Keratinocyte (primary cell): Measurements from ENCODE around the gene LRP1B. TPM values are rescaled to one million over a fixed set of nuclear protein-coding genes. Genes with fewer than 3 reads are reported as not detected.

Experiments used
- DNase-seq: peaks from one replicate; pipeline ENCODE4 v3.0.0-alpha.2; 2011; ENCODE audit warnings: low read depth, missing footprints, low spot score
- FAIRE-seq: peaks from 2 replicates; lab custom pipeline; 2011; peaks lifted over from hg19 to GRCh38; lab: Jason Lieb, UNC
- H2AFZ ChIP-seq: 2 replicates; pipeline ENCODE4 v1.6.0; 2012; ENCODE audit warnings: low read length, control low read depth, inconsistent platforms; ENCODE audit not compliant: control insufficient read depth
- H3K27ac ChIP-seq: 2 replicates; pipeline ENCODE4 v1.5.1; 2011; ENCODE audit warnings: low read length; ENCODE audit not compliant: control insufficient read depth, insufficient read depth
- H3K27me3 ChIP-seq: 3 replicates; pipeline ENCODE4 v1.6.0; 2011; ENCODE audit warnings: low read length; ENCODE audit not compliant: control insufficient read depth, insufficient read depth; ENCODE audit errors: extremely low read depth
- H3K36me3 ChIP-seq, 2 experiments: 2 replicates in 1 of 2; 3 replicates in 1 of 2; pipeline ENCODE4 v1.5.1; 2011; ENCODE audit warnings: low read length in 2 of 2, mild to moderate bottlenecking in 1 of 2; ENCODE audit not compliant: control insufficient read depth in 2 of 2, insufficient read depth in 2 of 2; ENCODE audit errors: extremely low read depth in 1 of 2
- H3K4me1 ChIP-seq: 3 replicates; pipeline ENCODE4 v1.5.1; 2011; ENCODE audit warnings: low read length; ENCODE audit not compliant: control insufficient read depth, insufficient read depth; ENCODE audit errors: extremely low read depth
- H3K4me2 ChIP-seq: 3 replicates; pipeline ENCODE4 v1.6.0; 2011; ENCODE audit warnings: low read depth, low read length; ENCODE audit not compliant: control insufficient read depth, insufficient read depth; ENCODE audit errors: extremely low read depth
- H3K4me3 ChIP-seq, 3 experiments: fragments of 200-600 bp in 1 of 3; sonication (generic) in 1 of 3; 2 replicates in 2 of 3; 3 replicates in 1 of 3; pipeline ENCODE4 v1.5.1; 2011 to 2016; ENCODE audit warnings: low read length in 3 of 3, mild to moderate bottlenecking in 3 of 3, control low read depth in 2 of 3, inconsistent platforms in 1 of 3, low read depth in 1 of 3, mixed read lengths in 1 of 3, mixed run types in 1 of 3, moderate library complexity in 1 of 3; ENCODE audit not compliant: control insufficient read depth in 2 of 3, insufficient read depth in 2 of 3; ENCODE audit errors: extremely low read depth in 1 of 3
- H3K79me2 ChIP-seq: 2 replicates; pipeline ENCODE4 v1.6.0; 2012; ENCODE audit warnings: low read length; ENCODE audit not compliant: control insufficient read depth, insufficient read depth
- H3K9ac ChIP-seq: 3 replicates; pipeline ENCODE4 v1.6.0; 2011; ENCODE audit warnings: low read length; ENCODE audit not compliant: control insufficient read depth, insufficient read depth; ENCODE audit errors: extremely low read depth
- H3K9me1 ChIP-seq: 3 replicates; pipeline ENCODE4 v1.6.0; 2011; ENCODE audit warnings: low read length; ENCODE audit not compliant: control insufficient read depth, insufficient read depth; ENCODE audit errors: extremely low read depth
- H3K9me3 ChIP-seq: 2 replicates; pipeline ENCODE4 v1.5.1; 2012; ENCODE audit warnings: low read depth, low read length; ENCODE audit not compliant: control insufficient read depth
- H4K20me1 ChIP-seq: 3 replicates; pipeline ENCODE4 v1.6.0; 2011; ENCODE audit warnings: low read length; ENCODE audit not compliant: control insufficient read depth, insufficient read depth; ENCODE audit errors: extremely low read depth
- EZH2 ChIP-seq: IDR thresholded peaks from one replicate; pipeline ENCODE4 v1.6.1; 2012; ENCODE audit warnings: inconsistent platforms, mild to moderate bottlenecking, low read length, moderate library complexity
- dilution Hi-C: fragments of 300-500 bp; cut with MboI; formaldehyde crosslinking; loops from one replicate; pipeline ENCODE4 v1.7.0; 2020; ENCODE audit warnings: low sequenced_read_pairs; ENCODE audit not compliant: extremely low pct_ligation_motif_present
- polyA plus RNA-seq, 5 experiments: library from polyadenylated mRNA; depleted of rRNA in 3 of 5; stranded (reverse) in 3 of 5; stranded (forward) in 1 of 5; unstranded in 1 of 5; fragments of >200 nt; gene quantifications; 1 replicate in 1 of 5; 2 replicates in 3 of 5; 3 replicates in 1 of 5; pipeline versions ENCODE4 v1.2.1 to v1.2.3, GENCODE V29; 2011 to 2012; ENCODE audit warnings: missing spikeins in 2 of 5, low read depth in 1 of 5, low replicate concordance in 1 of 5
- TF ChIP-seq, protein P1 (sequence below), 3 experiments: IDR thresholded peaks in 1 of 3; conservative IDR thresholded peaks in 1 of 3; optimal IDR thresholded peaks in 1 of 3; 2 replicates in 2 of 3; 3 replicates in 1 of 3; pipeline versions ENCODE3 to v1.5.1; 2011; ENCODE audit warnings: low read length in 3 of 3, mild to moderate bottlenecking in 3 of 3, moderate library complexity in 2 of 3, control low read depth in 1 of 3, inconsistent platforms in 1 of 3; ENCODE audit not compliant: insufficient read depth in 2 of 3; ENCODE audit errors: extremely low read depth in 1 of 3

Gene LRP1B
- polyA plus RNA-seq, 1 donor (not counting 4 experiments of a cell fraction or from before 2014, with no cell fraction given) = not detected

DNA sequence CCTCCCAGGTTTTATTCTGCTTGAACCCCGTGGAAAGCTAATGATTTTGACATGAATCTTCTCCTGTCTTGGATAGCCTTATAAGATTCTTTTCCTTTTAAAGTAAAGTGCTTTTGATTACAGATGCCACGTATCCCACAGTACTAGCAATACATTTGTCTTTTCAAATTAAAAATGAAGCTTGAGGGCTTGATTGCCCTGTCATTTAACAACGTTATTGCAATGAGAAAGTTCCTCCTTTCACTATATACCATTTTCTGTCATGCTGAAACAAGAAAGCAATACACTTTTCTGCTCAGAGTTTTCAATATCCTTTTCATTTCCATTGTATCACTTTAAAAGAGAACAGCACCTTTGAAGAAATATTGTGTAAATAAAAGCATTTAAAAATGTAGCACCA, 814.7 kb downstream of the LRP1B start:
- Histone ChIP-seq H3K4me3 (no peak overlapping the region), H3K4me2 (no peak overlapping the region), H3K4me1 (no peaks in the 10 kb centered on the region), H2AFZ (no peak overlapping the region), H3K27me3 (no peaks in the 10 kb centered on the region), H3K9me1 (no peaks in the 10 kb centered on the region), H3K36me3 (no peaks in the 10 kb centered on the region), H4K20me1 (no peaks in the 10 kb centered on the region), H3K27ac (no peak overlapping the region), H3K79me2 (no peaks in the 10 kb centered on the region), H3K9me3 (no peaks in the 10 kb centered on the region), H3K9ac (no peak overlapping the region)
- DNase-seq = no peak
- no peak for TF ChIP-seq EZH2
- TF ChIP-seq, protein P1, sequence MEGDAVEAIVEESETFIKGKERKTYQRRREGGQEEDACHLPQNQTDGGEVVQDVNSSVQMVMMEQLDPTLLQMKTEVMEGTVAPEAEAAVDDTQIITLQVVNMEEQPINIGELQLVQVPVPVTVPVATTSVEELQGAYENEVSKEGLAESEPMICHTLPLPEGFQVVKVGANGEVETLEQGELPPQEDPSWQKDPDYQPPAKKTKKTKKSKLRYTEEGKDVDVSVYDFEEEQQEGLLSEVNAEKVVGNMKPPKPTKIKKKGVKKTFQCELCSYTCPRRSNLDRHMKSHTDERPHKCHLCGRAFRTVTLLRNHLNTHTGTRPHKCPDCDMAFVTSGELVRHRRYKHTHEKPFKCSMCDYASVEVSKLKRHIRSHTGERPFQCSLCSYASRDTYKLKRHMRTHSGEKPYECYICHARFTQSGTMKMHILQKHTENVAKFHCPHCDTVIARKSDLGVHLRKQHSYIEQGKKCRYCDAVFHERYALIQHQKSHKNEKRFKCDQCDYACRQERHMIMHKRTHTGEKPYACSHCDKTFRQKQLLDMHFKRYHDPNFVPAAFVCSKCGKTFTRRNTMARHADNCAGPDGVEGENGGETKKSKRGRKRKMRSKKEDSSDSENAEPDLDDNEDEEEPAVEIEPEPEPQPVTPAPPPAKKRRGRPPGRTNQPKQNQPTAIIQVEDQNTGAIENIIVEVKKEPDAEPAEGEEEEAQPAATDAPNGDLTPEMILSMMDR (optimal IDR thresholded peaks at IDR 0.05 in 1 of 3, IDR thresholded peaks at IDR 0.05 in 1 of 3, conservative IDR thresholded peaks at IDR 0.05 in 1 of 3; ENCODE audit: extremely low read depth in 1 of 3, insufficient read depth in 2 of 3, low read length in 3 of 3) = no peak
- FAIRE-seq = no peak
- dilution Hi-C loops = no loop called here

DNA sequence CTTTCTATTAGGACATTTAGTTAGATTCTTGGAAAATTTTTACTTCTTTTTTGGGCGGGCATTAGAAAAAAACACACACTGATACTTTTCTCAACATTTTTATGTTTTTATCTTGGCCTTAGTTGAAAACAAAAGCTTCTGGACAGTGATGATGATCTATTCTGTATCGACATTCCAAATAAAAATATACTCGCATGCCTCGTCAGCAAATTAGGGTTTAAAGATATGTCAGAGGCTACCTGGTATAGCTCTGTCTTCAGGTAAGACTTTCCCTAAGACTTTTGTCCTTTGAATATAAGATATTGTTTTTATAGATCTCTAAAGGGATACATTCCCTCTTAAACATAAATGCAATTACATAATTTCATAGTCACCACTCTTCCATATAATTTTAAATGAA, 816.8 kb downstream of the LRP1B start:
- H3K9ac ChIP-seq = no peak overlapping the region
- H3K9me3 ChIP-seq = no peaks in the 10 kb centered on the region
- no peak overlapping the region for H3K4me2 ChIP-seq
- dilution Hi-C loops = no loop called here
- no peaks in the 10 kb centered on the region for H3K9me1 ChIP-seq
- H2AFZ ChIP-seq = no peak overlapping the region
- no peaks in the 10 kb centered on the region for H3K27me3 ChIP-seq
- H3K79me2 ChIP-seq = no peaks in the 10 kb centered on the region
- H3K27ac ChIP-seq = no peak overlapping the region
- H3K36me3 ChIP-seq = no peaks in the 10 kb centered on the region
- no peaks in the 10 kb centered on the region for H4K20me1 ChIP-seq
- FAIRE-seq = no peak
- H3K4me1 ChIP-seq = no peaks in the 10 kb centered on the region
- no peak for DNase-seq
- TF ChIP-seq, protein P1 (optimal IDR thresholded peaks at IDR 0.05 in 1 of 3, IDR thresholded peaks at IDR 0.05 in 1 of 3, conservative IDR thresholded peaks at IDR 0.05 in 1 of 3; ENCODE audit: extremely low read depth in 1 of 3, insufficient read depth in 2 of 3, low read length in 3 of 3) = no peak
- no peak for TF ChIP-seq EZH2
- H3K4me3 ChIP-seq = no peak overlapping the region
